Measurements from ENCODE around the gene S100A10.

The S100A10 gene

GRCh38 chr1:151988405-151988923 lies 5.2 kb downstream of the S100A10 start:
- DNase-seq: no peak

DNA sequence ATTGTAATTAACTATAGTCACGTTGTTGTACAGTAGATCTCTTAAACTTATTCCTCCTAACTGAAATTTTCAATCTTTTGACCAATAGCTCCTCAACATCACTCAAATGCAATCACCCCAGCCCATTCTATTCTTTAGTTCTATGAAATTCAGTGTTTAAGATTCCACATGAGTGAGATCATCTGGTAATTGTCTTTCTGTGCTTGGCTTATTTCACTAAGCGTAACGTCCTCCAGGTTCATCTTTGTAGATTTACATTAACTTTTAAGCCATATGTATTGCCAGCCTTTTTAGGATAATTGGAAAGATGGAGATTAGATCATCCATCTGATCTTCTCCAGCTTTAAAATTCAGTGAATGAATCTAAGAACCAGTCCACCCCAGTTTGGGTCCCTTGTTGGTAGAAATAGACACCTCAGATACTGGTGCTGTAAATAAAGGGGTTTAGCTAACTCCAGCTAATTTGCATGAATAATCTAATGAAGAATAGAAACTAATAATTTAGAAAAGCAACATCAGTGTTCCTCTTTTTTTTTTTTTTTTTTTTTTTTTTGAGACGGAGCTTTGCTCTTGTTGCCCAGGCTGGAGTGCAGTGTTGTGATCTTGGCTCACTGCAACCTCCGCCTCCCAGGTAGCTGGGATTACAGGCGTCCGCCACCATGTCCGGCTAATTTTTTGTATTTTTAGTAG lies 7.0 kb downstream of the S100A10 start:
- DNase-seq: no peak

DNA sequence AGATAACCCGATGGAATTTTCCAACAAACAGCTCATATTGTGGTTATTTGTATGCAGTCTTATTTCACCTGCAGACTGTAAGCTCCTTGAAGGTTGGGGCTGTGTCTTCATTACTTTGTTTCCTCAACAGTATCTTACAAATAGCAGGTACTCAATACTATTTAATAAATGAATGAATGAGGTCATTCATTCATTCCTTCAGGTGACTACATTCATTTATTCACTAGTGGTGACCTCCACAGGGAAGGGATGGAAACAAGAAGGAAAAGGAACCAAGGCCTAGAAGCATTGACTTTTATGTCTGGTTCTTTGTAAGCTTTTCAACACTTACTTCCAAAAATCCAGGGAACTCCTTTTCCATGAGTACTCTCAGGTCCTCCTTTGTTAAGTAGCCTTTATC lies 7.9 kb downstream of the S100A10 start:
- DNase-seq: no peak

DNA sequence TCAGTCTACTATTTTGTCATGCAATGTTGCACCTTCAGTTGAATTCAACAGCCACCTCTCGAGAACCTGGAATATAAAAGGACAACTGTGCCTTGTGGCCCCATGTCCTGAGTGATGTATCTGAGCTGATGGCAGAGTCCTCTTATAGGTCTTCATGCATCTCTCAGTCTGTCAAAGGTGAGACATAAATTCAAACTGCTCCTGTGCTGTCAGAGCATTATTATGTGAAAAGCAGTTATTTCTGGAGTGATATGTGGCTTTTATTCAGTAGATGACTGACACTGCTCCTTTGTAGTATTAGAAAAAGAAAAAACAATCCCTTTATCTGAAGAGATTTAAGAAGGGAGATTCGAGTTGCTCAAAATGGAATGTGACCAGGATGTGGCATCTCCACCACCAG lies 8.4 kb downstream of the S100A10 start:
- DNase-seq: no peak

GRCh38 chr1:151984313-151984956 lies 9.2 kb downstream of the S100A10 start:
- no peak for DNase-seq

GRCh38 chr1:151982300-151983005 lies 11.2 kb downstream of the S100A10 start:
- DNase-seq: no peak

DNA sequence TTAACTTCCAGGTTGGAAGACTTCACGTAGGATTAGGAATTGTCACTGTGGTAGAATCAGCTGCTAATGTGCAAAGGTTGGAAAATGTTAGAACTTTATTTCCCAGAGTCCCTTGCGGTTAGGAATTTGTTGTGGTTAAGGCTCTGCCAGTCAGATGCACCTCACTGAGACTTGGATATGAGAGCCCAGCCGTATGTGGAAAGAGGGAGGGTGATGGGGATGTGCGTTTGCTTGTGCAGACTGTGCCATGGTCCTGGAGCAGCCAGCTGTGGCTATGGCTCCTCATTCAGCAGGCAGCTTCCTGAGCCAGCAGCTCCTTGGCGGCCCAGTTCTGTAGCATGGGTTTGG lies 12.5 kb downstream of the S100A10 start:
- no peak for DNase-seq

GRCh38 chr1:151980287-151981177 lies 13.1 kb downstream of the S100A10 start:
- no peak for DNase-seq

- no peak for DNase-seq
Measured at GRCh38 chr1:151978922-151979321, 14.7 kb downstream of the S100A10 start.

DNA sequence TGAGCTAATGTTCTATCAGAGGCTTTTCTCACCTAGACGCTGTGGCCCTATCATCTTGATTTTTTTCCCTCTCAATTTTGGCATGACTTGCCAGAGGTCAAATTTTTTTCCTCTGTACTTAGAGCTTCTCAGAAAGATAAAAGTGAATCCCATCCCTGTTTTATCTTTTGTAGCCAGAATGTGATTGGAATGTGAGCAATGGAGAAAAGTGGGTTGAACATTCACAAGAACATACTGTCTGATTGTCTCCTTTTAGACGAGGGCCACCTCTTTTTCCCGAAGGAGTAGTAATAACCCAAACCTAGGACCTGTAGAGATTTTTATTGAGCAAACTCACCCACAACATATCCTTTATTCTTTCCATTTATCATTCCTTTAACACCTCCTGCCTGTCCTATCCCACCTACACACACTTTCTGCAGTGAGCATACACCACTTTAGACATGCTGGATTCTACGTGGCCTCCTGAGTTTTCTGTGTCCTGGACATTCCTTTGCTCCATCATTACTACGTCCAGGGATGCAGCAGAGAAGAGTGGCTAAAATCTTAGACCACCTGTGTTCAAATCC lies 15.9 kb downstream of the S100A10 start:
- DNase-seq: no peak

DNA sequence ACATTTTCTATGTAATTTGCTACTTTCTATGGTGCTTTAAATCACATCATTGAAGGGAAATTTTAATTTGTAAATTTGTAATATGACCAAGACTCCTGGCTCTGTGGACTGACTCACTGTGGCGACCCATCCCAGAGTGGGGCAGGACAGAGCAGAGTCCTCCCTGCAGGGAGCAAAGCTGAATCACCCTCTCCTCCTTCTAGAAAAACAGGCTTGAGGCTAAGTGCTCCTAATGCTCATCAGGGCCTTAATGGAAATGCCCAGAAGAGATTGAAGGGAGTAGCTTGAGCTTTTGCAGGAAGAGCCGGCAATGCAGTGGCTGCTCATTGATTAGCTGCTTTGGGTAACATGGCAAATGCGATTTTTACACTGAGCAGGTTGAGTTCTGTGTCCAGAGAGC lies 16.8 kb downstream of the S100A10 start:
- no peak for DNase-seq

GRCh38 chr1:151976015-151976343 lies 17.7 kb downstream of the S100A10 start:
- no peak for DNase-seq

DNA sequence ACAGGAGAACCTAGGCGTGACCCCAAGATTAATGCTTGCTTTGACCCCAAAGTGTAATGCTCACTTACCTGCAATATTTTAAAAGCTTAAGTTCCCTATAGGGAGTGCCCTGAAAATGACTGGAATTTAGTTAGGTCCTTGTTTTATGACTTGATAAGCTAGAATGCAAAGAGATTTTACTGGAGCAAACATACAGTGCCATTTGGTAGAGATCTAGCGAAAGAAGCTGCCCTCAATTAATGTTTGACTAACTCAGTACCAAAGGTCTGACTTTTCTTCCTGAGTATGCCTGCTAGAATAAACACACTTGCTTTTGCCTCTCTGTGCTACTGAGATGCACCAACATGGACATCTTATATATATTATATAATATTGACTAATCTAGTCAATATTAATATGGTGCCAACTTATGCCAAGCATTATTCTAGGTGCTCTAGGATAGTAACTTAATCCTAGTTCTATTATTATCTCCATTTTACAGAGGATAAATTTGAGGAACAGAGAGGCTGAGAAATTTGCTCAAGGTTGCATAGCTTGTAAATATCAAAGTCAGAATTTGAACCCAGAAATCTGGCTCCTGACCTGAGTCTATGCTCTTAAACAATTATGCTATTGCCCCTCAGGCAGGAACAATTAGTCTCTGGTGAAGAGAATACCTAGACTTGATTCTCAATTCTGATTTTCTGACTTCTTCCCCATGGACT lies 18.2 kb downstream of the S100A10 start:
- no peak for DNase-seq

- DNase-seq: peak in 3 of 51 donors; percentile 13 to 40 (median 27)
Measured at GRCh38 chr1:151972542-151973248, 21.0 kb downstream of the S100A10 start.

DNA sequence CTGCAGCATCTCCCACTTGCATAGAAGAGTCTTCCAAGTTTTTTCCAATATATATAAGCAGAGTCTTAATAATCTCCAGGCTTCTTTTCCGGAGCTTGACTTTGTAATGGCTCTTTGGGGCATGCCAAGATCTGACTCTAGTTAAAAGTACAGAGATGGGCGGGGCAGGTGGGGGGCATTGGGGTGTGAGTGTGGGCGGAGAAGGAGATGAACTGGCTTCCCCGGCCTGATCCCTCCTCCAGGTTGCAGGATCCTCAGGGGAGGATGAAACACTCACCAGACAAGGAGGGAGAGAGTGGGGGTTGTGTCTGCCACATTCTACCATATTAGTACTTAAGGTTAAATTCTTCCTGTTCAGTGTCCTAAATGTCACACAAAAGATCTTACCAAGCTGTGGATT lies 23.0 kb downstream of the S100A10 start:
- DNase-seq: no peak

- DNase-seq: no peak
Measured at GRCh38 chr1:151970128-151970527, 23.5 kb downstream of the S100A10 start.

- DNase-seq: no peak
Measured at GRCh38 chr1:151968791-151969399, 24.8 kb downstream of the S100A10 start.

DNA sequence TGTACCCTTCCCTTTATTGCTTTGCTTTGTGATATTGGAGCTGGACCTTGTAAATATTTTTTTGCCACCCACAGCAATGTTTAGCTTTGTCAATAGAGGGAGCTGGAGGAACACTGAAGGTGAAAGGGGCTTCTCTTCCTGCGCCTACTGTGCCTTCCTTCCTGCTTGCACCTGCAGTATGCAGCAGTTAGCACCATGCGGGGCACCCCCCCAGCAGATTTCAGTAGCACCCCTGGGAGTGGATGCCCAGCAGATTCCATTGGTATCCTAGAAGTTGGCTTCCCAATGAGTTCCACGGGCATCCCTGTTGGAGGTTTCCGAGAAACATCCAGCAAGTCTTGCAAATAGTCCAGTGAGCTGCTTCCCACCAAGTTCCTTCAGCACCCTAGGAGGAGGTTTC lies 25.6 kb downstream of the S100A10 start:
- no peak for DNase-seq

DNA sequence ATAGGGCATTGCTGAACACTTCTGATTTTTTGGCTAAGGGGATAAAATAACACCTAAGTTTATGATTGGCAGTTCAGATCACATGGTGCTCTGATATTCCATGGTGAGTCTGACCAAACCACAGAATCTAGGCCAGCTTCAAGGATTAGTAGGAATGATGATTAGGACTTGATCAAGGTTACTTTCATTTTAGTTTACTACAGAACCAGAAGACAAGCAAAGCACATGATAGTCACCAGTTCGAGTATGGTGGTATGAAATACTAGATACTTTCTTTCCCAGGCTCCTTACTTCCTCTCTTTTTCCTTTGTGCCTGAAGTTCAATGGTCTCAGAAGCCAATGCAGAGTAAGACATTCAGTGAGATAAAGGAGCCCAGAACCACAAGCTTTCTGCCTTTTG lies 26.6 kb downstream of the S100A10 start:
- DNase-seq: no peak

DNA sequence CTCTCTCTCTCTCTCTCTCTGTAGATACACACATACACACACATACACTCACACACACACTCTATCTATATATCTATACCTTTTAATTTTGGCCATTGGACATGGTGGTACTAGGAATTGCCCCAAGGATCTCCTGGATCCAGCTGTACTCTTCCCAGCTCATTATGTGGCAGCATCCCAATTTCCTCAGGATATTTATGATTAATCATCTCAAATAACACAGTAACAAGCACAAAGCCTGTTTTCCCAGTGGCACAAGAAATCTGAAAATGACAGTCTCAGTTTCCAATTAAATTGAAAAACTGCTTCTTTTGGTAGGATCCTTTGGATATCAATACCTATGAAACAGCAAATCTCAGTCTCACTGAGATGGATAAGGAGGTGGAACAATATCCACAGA lies 27.6 kb downstream of the S100A10 start:
- DNase-seq: no peak
